Neural progenitor cell (in vitro differentiated cells): ENCODE data around the gene MBP. TPM values are rescaled to one million over a fixed set of nuclear protein-coding genes. Genes with fewer than 3 reads are reported as not detected.

ENCODE experiments used
- DNase-seq: peaks from one replicate; pipeline ENCODE4 v3.0.0-alpha.2; 2016; ENCODE audit warnings: low spot score
- H2AFZ ChIP-seq: fragments of 200-600 bp; sonication (generic); replicated peaks from 2 replicates; pipeline ENCODE4 v1.6.1; 2016; ENCODE audit warnings: antibody characterized with exemption
- H3F3A ChIP-seq: fragments of 200-600 bp; sonication (generic); 2 replicates; pipeline ENCODE4 v1.6.1; 2016; ENCODE audit warnings: antibody characterized with exemption, low read depth
- H3K27ac ChIP-seq: fragments of 200-600 bp; sonication (generic); 2 replicates; pipeline ENCODE4 v1.5.1; 2016; ENCODE audit warnings: mild to moderate bottlenecking
- H3K27me3 ChIP-seq: fragments of 200-600 bp; sonication (generic); 2 replicates; pipeline ENCODE4 v1.6.1; 2016; ENCODE audit warnings: mild to moderate bottlenecking, moderate library complexity
- H3K36me3 ChIP-seq: fragments of 200-600 bp; sonication (generic); 2 replicates; pipeline ENCODE4 v1.5.1; 2016
- H3K4me1 ChIP-seq: fragments of 200-600 bp; sonication (generic); 2 replicates; pipeline ENCODE4 v1.6.1; 2016; ENCODE audit warnings: mixed run types
- H3K4me2 ChIP-seq: fragments of 200-600 bp; sonication (generic); 2 replicates; pipeline ENCODE4 v1.6.1; 2016
- H3K4me3 ChIP-seq: fragments of 200-600 bp; sonication (generic); 2 replicates; pipeline ENCODE4 v1.5.1; 2016
- H3K79me2 ChIP-seq: fragments of 200-600 bp; sonication (generic); 2 replicates; pipeline ENCODE4 v1.6.1; 2016; ENCODE audit warnings: low read depth
- H3K9ac ChIP-seq: fragments of 200-600 bp; sonication (generic); 2 replicates; pipeline ENCODE4 v1.6.1; 2016
- H3K9me3 ChIP-seq: fragments of 200-600 bp; sonication (generic); 2 replicates; pipeline ENCODE4 v1.5.1; 2016; ENCODE audit warnings: low read depth
- H4K20me1 ChIP-seq: fragments of 200-600 bp; sonication (generic); 2 replicates; pipeline ENCODE4 v1.6.1; 2016; ENCODE audit warnings: low read depth
- H3K27ac Mint-ChIP-seq: 3 replicates; pipeline ENCODE4 v1.8.0; 2021; ENCODE audit warnings: mixed read lengths
- H3K27me3 Mint-ChIP-seq: 2 replicates; pipeline ENCODE4 v1.8.0; 2022; ENCODE audit warnings: low read depth, mild to moderate bottlenecking, inconsistent platforms, moderate library complexity, mixed read lengths; ENCODE audit not compliant: insufficient read depth
- H3K36me3 Mint-ChIP-seq: 3 replicates; pipeline ENCODE4 v1.8.0; 2021; ENCODE audit warnings: mixed read lengths
- H3K4me1 Mint-ChIP-seq: 3 replicates; pipeline ENCODE4 v1.8.0; 2021; ENCODE audit warnings: mixed read lengths
- H3K4me3 Mint-ChIP-seq: 3 replicates; pipeline ENCODE4 v1.8.0; 2021; ENCODE audit warnings: mild to moderate bottlenecking, moderate library complexity, mixed read lengths
- H3K9me3 Mint-ChIP-seq: 3 replicates; pipeline ENCODE4 v1.8.0; 2020; ENCODE audit warnings: mixed read lengths
- CTCF ChIP-seq: fragments of 200-600 bp; sonication (generic); IDR thresholded peaks from 2 replicates; pipeline ENCODE4 v1.5.1; 2017; ENCODE audit warnings: antibody characterized with exemption, mild to moderate bottlenecking
- EZH2 ChIP-seq: fragments of 200-600 bp; sonication (generic); IDR thresholded peaks from 2 replicates; pipeline ENCODE4 v1.6.1; 2017; ENCODE audit warnings: antibody characterized with exemption, mild to moderate bottlenecking, moderate library complexity
- EZH2phosphoT487 ChIP-seq: fragments of 200-600 bp; sonication (generic); IDR thresholded peaks from 2 replicates; pipeline ENCODE4 v1.6.1; 2017; ENCODE audit warnings: antibody characterized with exemption
- total RNA-seq: library from RNA; depleted of rRNA; stranded (reverse); fragments of >200 nt; gene quantifications from 2 replicates; pipeline ENCODE4 v1.2.3, GENCODE V29; 2015; ENCODE audit warnings: low replicate concordance

MBP gene
- total RNA-seq, 1 donor from 2014 or later: 0.64 TPM

GRCh38 chr18:77124452-77124922 lies 8.1 kb downstream of the MBP start:
- Mint-ChIP-seq H3K27me3 (peaks cover 8% of the 10 kb centered on the region), H3K27ac (no peak overlapping the region), H3K4me3 (no peak overlapping the region), H3K36me3 (no peaks in the 10 kb centered on the region), H3K9me3 (peaks cover 3% of the 10 kb centered on the region), H3K4me1 (peaks cover 17% of the 10 kb centered on the region)
- no peak overlapping the region for H3K9ac ChIP-seq
- H3K9me3 ChIP-seq: no peaks in the 10 kb centered on the region
- H3K27me3 ChIP-seq: peaks cover 15% of the 10 kb centered on the region
- no peaks in the 10 kb centered on the region for H4K20me1 ChIP-seq
- no peak overlapping the region for H3K27ac ChIP-seq
- DNase-seq: no peak
- H3K4me1 ChIP-seq: no peaks in the 10 kb centered on the region
- no peaks in the 10 kb centered on the region for H3K36me3 ChIP-seq
- peak overlapping the region; percentile 61 for H2AFZ ChIP-seq
- H3K4me2 ChIP-seq: no peak overlapping the region
- TF ChIP-seq EZH2: no peak
- no peak for TF ChIP-seq CTCF
- no peak for TF ChIP-seq EZH2phosphoT487
- no peak overlapping the region for H3K4me3 ChIP-seq
- H3K79me2 ChIP-seq: no peaks in the 10 kb centered on the region
- H3F3A ChIP-seq: no peaks in the 10 kb centered on the region

GRCh38 chr18:77123320-77124231 lies 9.0 kb downstream of the MBP start:
- no peak overlapping the region for H3K27ac Mint-ChIP-seq
- no peak for DNase-seq

GRCh38 chr18:77121523-77121922 lies 11.1 kb downstream of the MBP start:
- H3K4me2 ChIP-seq: no peak overlapping the region
- H3K36me3 ChIP-seq: no peaks in the 10 kb centered on the region
- H3K9ac ChIP-seq: no peak overlapping the region
- H3K27me3 ChIP-seq: no peaks in the 10 kb centered on the region
- no peaks in the 10 kb centered on the region for H3K79me2 ChIP-seq
- Mint-ChIP-seq H3K4me3 (no peak overlapping the region), H3K27me3 (peaks cover 4% of the 10 kb centered on the region), H3K9me3 (peaks cover 8% of the 10 kb centered on the region), H3K4me1 (peaks cover 15% of the 10 kb centered on the region), H3K36me3 (no peaks in the 10 kb centered on the region), H3K27ac (no peak overlapping the region)
- TF ChIP-seq EZH2 (no peak), CTCF (no peak), EZH2phosphoT487 (no peak)
- H4K20me1 ChIP-seq: no peaks in the 10 kb centered on the region
- H2AFZ ChIP-seq: no peak overlapping the region
- H3K4me1 ChIP-seq: no peaks in the 10 kb centered on the region
- no peak overlapping the region for H3K4me3 ChIP-seq
- no peaks in the 10 kb centered on the region for H3K9me3 ChIP-seq
- no peaks in the 10 kb centered on the region for H3F3A ChIP-seq
- no peak overlapping the region for H3K27ac ChIP-seq
- DNase-seq: no peak

More at GRCh38 chr18:77123320-77124231, 9.0 kb downstream of the MBP start:
- H3K36me3 Mint-ChIP-seq: no peaks in the 10 kb centered on the region
- no peak overlapping the region for H3K4me3 Mint-ChIP-seq
- Histone ChIP-seq H3K79me2 (no peaks in the 10 kb centered on the region), H3K27ac (no peak overlapping the region), H3F3A (no peaks in the 10 kb centered on the region), H3K4me1 (no peaks in the 10 kb centered on the region), H3K9me3 (no peaks in the 10 kb centered on the region), H4K20me1 (no peaks in the 10 kb centered on the region), H3K4me3 (no peak overlapping the region), H3K27me3 (peaks cover 6% of the 10 kb centered on the region), H3K9ac (no peak overlapping the region), H3K4me2 (no peak overlapping the region), H2AFZ (no peak overlapping the region), H3K36me3 (no peaks in the 10 kb centered on the region)
- H3K4me1 Mint-ChIP-seq: peaks cover 15% of the 10 kb centered on the region
- peaks cover 6% of the 10 kb centered on the region for H3K9me3 Mint-ChIP-seq
- peaks cover 4% of the 10 kb centered on the region for H3K27me3 Mint-ChIP-seq
- TF ChIP-seq EZH2phosphoT487 (no peak), EZH2 (no peak)
